Fibroblast of skin of right biceps (primary cell): Measurements from ENCODE around the gene LHFPL2.

ENCODE experiments used
- DNase-seq: peaks from one replicate; pipeline ENCODE4 v3.0.0-alpha.2; 2013

The LHFPL2 gene

DNA sequence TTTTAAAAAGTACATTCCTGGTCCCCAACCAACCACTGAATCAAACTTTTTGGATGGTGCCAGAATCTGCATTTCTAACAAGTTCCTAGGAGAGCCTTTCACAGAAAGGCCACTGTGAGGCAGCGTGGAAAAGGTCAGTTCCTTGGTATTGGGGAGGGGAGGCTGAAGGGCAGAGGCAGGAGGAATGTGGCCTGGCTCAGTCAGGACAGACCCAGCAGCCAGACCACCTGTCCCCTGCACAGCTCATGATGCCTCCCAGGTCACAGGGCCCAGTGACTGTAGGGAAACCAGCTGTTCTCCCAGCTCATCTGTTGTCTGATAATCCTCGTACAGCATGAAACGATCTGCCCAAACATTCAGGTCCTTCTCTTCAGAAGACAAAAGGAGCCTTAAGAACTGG is 132.9 kb downstream of the LHFPL2 start:
- DNase-seq = no peak

DNA sequence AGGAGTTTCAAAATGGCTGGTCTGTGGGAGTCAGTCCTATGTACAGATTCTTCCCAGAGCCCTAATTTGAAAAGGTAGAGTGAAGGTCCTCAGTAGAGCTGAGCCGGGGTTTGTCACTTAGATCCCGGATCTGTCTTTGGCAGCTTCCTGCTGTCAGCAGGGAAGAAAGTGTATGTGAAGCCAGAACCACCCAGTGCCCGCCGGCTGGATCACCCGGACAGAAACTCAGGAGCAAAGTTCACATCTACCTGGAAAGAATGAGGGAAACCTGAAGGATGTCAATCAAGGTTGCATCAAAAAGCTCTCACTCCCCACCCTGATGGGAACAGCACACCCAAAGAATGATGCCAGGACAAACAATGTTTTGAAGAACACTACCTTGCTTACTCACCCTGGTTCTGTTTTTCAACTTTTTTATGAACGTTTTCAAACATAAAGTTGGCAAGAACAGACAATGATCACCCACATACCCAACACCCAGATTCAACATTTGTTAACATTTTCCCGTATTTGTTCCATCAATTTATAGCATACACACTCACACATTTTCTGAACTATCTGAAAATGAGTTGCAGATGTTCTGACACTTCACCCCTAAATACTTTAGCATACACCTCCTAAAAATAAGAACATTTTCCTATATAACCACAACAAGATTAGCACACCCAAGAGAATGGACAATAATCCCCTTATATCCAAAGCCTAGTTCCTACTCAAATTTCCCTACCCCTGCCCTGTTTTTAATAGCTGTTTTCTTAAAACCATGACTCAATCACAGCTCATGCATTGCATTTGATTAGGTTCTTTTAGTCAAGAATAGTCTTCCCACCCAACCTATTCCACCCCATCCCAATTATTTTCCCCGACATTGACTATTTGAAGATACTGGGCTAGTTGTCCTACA is 133.9 kb downstream of the LHFPL2 start:
- peak; percentile 56 for DNase-seq

DNA sequence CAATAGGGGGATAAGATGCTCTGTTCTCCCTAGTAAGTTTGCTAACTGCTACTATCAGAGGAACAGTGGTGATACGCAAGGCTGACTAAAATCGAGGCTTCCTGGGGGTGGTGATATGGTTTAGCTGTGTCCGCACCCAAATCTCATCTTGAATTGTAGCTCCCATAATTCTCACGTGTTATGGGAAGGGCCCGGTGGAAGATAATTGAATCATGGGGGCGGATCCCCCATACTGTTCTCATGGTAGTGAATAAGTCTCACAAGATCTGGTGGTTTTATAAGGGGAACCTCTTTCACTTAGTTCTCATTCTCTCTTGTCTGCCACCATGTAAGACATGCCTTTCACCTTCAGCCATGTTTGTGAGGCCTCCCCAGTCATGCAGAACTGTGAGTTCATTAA is 135.1 kb downstream of the LHFPL2 start:
- no peak for DNase-seq

DNA sequence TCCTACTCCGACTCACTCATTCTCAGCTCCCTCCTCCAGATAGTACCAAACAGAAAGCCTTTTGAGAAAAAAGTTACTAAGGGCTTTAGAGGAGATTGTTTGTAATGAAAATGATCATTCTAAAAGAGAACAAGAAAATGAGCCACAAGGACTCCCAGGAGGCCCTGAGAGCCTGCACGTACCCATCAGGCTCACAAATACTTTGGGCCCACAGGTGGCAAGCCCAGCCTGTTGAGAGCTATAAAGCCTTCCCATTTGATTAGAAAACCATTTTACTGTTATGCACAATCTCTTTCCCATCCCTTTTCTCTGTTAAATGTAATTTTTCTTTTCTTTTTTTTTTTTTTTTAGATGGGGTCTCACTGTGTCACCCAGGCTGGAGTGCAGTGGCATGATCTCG is 136.1 kb downstream of the LHFPL2 start:
- DNase-seq = no peak

DNA sequence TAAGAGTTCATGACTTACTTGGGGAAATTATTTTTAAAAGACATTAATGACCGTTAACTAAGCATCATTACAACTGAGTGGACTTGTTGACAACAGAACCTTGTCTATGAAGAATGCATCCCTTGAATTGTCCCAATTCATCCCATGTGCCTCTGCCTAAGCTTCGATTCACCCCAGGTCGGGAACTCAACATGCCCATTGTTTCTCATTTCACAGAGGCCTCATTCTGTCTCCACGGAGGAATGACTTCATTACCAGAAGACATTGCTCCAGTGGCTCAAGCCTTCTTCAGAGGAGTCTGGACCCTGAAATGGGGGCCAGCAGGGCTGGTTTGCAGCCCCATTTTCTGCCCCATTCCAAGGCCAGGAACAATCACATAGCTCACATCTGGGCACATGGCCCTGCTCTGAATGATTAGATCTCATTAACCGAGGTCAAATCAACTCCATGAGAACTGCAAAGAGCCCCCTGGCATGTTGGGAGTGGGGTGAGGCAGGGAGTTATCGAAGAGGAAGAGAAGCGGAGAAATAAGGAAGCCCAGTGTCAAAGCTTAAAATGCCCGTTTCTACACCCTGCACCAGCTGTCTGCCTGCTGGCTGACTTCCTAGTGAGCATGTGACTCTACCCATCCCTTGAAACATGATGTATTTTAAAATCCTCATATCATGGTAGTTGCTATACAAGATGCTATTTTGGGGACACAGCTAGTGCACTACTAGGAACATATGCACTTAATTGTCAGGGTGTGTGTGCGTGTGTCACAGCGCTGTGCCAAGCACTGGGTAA is 137.3 kb downstream of the LHFPL2 start:
- no peak for DNase-seq

DNA sequence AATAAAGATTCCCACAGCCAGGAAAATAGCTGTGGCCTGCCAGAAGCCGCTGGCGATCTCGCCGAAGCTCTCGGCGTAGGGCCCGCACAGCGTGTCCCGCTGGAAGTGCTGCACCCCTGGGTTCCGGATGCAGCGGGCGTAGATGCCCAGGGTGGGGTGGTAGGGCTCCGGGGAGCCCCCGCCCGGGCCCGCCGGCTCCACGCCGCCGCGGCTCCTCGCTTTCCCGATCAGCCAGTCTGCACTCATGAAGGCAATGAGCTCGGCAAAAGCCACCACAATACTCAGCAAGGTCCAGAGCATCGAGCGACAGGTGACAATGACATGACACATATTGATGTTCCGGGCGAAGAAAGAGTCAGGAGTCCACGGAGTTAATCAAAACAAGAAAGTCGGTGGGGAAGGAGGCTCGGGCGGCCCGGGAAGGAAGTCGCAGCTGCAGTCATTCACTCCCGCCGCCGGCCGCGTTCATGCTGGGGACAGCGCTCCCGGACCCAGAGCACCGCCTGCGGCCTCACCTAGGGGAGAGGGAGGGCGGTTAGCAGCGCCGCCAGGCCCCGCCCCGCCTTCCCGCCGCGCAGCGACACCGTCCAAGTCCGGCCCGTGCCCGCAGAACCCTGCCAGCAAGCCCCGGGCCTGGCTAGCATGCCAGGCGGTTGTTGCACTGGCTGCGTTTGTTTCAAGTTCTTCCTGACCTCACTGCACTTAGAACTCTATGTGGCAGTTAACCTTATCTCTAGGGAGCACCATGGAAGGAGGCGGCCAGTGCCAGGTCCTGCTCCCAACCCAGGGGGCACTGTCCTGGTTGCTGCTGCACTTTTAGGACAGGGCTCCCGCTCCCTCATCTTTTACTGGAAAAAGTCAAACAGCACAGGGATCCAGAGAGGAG is 138.4 kb downstream of the LHFPL2 start:
- no peak for DNase-seq

DNA sequence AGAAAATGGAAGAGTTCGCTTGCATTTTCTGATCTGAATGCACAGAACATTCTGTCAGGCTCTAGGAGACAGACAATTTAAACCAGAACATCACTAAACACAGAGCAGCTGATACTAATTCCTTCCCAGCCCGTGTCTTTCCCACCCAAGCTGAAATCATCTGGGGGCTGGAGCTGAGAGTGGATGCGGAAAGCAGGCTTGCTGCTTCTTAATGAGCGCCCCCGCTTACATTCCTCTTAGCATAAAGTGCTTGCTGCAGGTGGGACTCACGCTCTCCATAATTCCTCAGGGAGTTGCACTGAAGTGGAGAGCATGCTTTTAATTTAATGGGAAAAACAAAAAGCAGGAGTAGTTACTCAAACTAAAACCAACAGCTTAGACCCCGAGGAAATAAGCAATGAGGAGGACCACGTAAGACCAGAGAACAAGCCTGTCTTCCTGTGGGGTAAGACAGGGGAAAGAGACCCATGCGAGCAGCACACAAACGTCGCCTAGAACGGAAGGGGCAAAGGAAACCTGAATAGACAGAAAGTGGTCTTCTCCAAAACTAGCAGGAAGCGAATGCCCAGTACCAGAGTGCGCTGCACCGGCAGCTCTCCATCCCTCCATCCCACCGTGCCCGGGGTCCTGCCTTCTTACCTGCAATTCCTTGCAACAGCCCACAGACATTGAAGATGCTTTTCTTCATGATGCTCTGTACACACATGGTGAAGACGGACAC is 139.3 kb downstream of the LHFPL2 start:
- peak; percentile 28 for DNase-seq

DNA sequence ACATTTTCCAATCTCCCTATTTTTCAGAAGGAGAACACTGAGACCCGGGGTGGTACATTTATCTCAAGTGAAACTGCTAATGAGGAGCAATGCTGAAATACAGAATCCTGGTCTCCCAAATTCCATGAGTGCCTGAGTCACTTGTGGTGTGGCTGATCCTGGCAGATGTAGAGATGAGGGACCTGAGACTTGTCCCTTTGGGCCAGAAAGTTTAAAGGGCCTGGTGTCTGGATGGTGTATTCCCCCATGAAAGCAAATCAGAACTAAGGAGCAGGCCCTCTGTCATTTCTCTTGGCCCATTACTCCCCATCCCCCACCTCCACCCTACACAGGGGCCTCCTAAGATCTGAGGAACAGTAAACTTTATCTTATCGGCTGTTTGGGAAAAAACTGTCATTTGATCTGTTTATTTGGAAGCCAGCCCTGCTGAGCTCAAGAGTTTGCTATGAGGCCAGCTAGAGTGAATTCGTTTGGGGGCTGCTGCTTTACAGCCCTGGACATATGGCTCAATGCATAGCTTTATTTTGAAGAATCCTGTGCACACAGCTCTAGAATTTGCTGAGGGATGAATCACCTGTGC is 140.3 kb downstream of the LHFPL2 start:
- peak; percentile 68 for DNase-seq

DNA sequence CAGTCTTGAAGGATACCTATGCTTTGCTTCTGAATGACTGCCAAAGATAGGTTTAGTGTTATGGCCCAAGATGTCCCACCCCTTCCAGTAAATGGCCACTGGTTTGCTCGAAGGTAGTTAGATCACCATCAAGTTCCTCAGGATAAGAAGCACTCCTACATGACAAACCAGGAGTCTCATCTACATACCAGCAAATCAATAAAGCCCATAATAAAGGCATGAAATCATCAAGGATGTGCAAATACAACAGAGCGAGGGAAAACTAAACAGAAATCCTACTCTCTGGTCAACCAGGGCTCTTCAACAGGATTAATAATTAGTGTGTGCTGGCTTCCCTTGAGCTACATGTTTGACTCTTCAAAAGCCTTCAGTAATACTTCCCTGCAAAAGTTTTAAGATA is 141.0 kb downstream of the LHFPL2 start:
- no peak for DNase-seq

DNA sequence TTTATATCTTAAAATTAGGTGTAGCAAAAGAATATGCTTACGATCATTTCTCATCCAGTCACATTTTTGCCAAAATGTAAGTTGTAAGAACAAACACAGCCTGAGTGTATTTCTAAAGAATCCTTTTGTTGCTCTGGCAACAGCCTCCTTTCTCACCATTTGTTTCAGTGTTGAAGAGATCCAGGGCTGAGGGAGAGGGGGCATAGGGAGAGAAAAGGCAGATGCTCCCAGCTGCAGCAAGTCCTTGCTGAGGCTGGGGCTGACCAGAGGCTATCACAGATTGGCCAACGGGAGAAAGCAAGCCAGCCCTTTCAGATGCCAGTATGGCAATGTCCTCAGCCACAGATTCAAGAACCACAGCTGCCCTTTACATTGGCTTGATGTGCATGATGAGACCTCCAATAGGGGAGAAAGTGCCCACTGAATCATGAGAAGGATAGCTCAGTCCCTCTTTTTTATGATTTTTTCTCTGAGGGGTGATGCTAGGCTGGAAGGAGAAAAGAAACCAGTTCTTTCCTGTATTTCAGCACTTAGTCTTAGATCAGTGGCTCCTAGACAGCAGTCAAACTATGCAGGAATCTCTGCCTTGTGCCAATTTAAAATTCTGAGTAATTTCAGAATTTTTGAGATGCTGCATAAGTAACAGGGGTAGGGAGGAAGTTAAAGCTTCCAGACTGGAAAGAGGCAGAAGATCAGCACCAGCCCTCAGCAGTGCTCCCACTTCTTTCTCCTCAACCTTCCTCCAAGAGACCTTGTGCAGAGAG is 142.1 kb downstream of the LHFPL2 start:
- DNase-seq = peak; percentile 66

DNA sequence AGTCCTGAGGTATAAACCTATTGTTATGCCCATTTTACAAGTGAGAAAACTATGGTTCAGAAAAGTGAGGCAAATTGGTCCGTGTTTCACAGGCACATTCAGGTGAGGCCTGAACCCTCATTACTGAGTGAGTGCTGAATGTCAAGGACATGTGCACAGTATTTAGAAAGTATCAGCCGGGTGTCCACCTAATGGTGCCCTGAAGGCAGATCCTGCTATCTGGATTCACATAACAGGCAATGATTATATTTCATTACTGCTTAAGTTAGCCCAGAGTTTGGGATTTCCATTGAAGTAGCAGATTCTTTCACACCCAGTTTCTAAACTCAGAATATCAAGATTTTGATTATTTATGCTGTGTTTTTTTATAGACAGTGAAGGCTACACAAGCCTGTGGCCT is 142.7 kb downstream of the LHFPL2 start:
- DNase-seq = no peak

DNA sequence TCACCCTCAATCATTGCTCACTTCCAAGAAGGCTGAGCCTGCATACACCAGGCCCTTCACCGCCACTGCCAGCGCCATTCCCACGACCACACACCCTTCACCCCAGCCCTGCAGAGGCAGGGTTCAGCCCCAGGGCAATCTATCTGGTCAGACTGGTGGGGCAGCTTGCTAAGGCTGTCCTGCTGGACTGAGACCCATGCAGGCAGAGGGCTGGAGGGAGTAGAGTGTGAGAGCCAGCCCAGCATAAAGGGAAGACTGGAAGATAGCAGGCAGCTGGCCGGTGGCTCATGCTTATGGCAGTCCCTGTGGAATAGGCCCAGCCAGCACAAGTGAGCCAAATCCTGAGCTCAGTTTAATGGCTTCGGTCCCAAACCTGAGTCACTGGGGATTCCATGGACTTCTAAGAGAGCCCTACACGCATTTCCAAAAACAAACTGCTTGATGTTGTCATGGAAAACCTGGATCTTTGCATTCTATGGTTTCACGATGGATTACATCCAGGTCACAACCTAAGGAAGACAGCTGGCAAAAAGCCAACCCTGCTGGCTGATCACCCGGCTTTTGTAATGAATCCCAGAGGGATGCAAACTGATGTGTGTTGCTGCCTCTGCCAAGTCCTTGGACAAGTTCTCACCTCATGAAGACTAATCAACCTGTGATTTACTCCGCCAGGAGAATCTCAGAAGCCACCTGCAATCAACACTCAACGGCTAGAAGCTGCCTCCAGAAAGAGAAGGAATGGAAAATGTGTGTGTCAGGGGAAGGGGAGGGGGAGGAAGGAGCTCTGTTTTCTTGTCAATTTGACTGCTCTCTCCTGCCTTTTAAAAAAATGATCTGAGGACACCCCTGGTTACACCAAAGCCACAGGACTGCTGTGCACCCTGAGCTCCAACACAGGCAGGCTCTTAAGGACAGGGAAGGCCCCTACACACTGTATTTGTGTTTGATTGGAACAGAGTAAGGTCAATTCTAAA is 143.6 kb downstream of the LHFPL2 start:
- DNase-seq = peak; percentile 100

DNA sequence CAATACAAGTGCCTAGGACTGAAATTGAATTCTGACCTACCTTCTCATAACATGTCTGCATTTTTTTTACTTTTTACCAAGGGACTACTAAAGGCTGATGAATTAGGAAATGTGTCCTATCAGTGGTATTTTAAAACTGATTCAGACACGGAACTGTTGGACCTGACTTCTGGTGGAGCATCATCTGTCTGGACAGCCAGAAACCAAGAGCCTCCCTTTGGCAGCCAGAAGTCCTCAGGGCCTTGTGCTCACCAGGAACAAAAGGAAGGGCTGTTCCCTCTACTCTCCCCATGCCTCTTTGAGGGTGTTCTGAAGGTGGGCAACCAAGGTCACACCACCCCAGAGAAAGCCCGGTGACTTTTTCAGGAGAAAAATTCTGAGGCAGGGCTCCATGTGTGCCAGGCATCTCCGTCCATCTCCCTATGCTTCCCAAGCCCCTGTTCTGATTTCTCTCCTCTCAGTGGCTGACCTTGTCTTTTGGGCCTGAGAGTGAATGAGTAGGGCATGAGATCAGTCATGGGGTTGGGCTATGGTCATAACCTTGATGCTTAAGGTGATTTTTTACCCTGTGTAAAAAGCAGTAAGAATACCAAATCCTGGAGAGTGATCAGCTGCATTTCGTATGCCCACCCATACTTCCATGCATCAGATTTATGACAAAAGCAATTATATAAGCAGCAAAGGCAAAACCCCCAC is 144.5 kb downstream of the LHFPL2 start:
- DNase-seq = no peak

DNA sequence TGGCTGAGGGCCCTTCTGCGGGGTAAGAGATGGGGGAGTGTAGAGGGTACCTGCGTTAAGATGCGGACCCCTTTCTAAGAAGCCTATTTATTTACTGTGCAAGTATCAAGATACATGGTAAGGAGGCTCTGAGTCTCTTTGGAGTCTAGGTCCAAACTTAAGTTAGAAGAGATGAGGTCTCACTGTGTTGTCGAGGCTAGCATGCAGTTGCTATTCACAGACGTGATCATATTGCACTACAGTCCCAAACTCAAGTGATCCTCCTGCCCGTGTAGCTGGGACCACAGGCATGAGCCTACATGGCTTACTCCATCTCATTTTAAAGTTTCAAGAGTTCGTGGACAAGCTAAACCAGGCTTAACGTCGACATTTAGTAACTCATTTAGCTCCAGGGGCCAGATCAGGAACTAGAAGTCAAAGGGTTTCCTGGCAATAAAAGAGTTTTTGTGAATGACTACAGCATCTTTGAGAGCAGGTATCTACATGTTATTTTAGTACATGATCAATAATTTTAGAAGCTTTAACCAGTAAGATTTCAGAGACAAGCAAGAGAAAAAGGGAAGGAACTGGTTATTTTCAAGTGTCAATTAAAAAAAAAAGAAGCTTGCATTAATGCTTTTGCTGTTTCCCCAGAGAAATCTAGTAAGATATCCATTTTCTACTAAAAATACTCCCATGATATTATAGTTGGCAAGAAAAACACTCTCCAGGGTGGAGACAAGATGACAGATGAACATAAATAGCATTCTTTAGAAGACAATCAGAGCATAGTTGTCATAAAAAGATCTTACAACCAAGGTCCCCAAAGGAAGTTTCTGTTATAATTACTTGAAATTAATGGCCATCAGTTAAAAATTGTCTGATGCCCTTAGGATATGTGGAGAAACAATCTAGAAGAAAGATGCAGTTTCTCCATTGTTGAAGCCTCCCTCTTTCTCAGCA is 146.9 kb downstream of the LHFPL2 start:
- DNase-seq = peak; percentile 77

DNA sequence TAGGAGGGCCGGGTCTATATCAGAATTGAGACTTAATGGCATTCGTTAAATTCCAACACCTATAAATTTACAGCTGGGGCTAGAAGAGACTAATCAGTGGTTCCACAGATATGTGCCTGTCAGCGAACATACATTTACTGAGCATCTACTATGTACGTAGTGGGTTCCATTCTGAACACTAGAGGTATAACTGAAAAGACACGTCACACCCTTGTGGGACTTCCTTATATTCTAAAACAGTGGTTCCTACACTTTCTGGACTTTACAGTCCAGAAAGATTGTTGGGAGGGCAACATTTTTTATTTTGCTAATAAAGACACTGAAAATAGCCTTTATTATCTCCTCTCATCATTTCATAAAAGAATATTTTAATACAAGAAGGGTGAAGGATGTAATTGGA is 147.7 kb downstream of the LHFPL2 start:
- no peak for DNase-seq

DNA sequence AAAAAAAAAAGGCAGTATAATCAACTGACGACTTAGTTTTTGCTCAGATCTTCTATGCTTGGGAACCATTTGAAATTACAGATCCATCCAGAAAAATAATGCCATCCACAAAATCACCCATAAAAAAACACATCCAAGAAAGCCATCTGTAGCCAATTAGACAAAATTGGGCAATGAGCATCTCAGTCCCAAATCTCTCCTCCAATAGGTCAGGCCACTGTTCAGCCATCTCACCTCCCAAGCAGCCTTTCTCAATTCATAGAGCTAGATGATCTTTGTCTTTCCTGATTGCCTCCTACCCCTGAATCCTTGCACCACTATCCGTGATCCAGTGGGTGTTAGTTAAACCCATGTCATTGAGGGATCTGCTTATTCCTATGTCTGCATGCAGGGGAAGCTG is 148.5 kb downstream of the LHFPL2 start:
- no peak for DNase-seq

DNA sequence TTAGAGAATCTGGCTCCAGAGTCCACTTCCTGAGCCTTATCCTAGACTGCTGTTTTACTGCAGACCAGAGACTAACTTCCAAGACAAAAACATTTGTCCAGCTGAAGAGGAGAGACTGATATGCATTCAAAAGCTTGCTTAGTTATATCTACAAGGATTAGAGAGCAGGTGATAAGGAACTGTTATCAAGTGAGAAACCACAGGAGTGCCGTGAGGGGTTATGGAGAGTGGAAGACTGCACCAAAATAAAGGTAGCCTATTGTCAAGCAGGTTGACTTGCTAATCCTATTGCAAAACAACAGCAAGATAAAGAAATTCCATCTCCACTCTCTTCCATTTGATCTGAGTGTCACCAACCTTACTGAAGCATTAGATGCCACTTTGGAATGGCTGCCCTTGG is 149.1 kb downstream of the LHFPL2 start:
- DNase-seq = no peak
